ENCODE data around the gene SLC37A3. TPM values are rescaled to one million over a fixed set of nuclear protein-coding genes. Genes with fewer than 3 reads are reported as not detected.

Gene SLC37A3
- total and polyA plus RNA-seq, 2 donors (not counting 1 experiment from before 2014, with no cell fraction given): 9.1 to 20.1 TPM

- H3K4me1 Mint-ChIP-seq: no peaks in the 10 kb centered on the region
- H3K4me3 Mint-ChIP-seq: no peak overlapping the region
- 96% methylated on average over 5 of the region's 6 CpGs for WGBS (ENCODE audit: insufficient coverage)
- Histone ChIP-seq H3K4me3 (ENCODE audit: control extremely low read depth in 1 of 5, extremely low read depth in 1 of 5, insufficient read depth in 1 of 5, low read depth in 2 of 5, low read length in 4 of 5) (no peak overlapping the region), H4K20me1 (ENCODE audit: control insufficient read depth, insufficient read depth, low read length, poor library complexity, severe bottlenecking) (no peaks in the 10 kb centered on the region), H3K27me3 (replicated peaks in 1 of 4; ENCODE audit: control extremely low read depth in 1 of 4, control insufficient read depth in 3 of 4, insufficient read depth in 4 of 4, low read length in 3 of 4) (no peaks in the 10 kb centered on the region), H3K9ac (ENCODE audit: low read length) (no peak overlapping the region), H3K79me2 (ENCODE audit: control insufficient read depth, insufficient read depth, low read length) (no peaks in the 10 kb centered on the region), H2AFZ (ENCODE audit: insufficient read depth, low read depth, low read length, poor library complexity, severe bottlenecking) (no peak overlapping the region), H3K36me3 (replicated peaks in 1 of 2; ENCODE audit: control extremely low read depth in 1 of 2, control insufficient read depth in 1 of 2, extremely low read depth in 1 of 2, insufficient read depth in 2 of 2, low read length in 1 of 2) (no peaks in the 10 kb centered on the region), H3K27ac (ENCODE audit: low read length in 2 of 2) (no peak overlapping the region), H3K4me1 (ENCODE audit: control insufficient read depth in 2 of 2, insufficient read depth in 2 of 2, low read length in 2 of 2) (no peaks in the 10 kb centered on the region), H3K4me2 (replicated peaks; ENCODE audit: low read depth, low read length, poor library complexity, severe bottlenecking) (no peak overlapping the region), H3K9me3 (ENCODE audit: control extremely low read depth in 1 of 3, control insufficient read depth in 2 of 3, insufficient read depth in 1 of 3, low read length in 2 of 3) (no peaks in the 10 kb centered on the region)
- no peaks in the 10 kb centered on the region for H3K9me3 Mint-ChIP-seq (ENCODE audit: insufficient read depth)
- H3K27me3 Mint-ChIP-seq: no peaks in the 10 kb centered on the region
- ATAC-seq (ENCODE audit: low read depth) (no peak), DNase-seq (no peak)
- H3K27ac Mint-ChIP-seq: no peak overlapping the region
- ChIA-PET CTCF (no interaction called here), POLR2A (no interaction called here)
- intact Hi-C loops (cut with micrococcal nuclease): no loop called here
- no peak for TF ChIP-seq CTCF (IDR thresholded peaks at IDR 0.05)
- no peak for TF ChIP-seq EZH2 (IDR thresholded peaks at IDR 0.05; ENCODE audit: borderline replicate concordance, insufficient read depth, low read depth, low read length, poor library complexity, severe bottlenecking)
These were observed 27.8 kb upstream of the SLC37A3 start for GRCh38 chr7:140426130-140426529.

GRCh38 chr7:140425718-140426117, 27.4 kb upstream of the SLC37A3 start:
- Histone ChIP-seq H3K4me3 (ENCODE audit: control extremely low read depth in 1 of 5, extremely low read depth in 1 of 5, insufficient read depth in 1 of 5, low read depth in 2 of 5, low read length in 4 of 5) (no peak overlapping the region), H3K9me3 (ENCODE audit: control extremely low read depth in 1 of 3, control insufficient read depth in 2 of 3, insufficient read depth in 1 of 3, low read length in 2 of 3) (no peaks in the 10 kb centered on the region), H3K27ac (ENCODE audit: low read length in 2 of 2) (no peak overlapping the region), H4K20me1 (ENCODE audit: control insufficient read depth, insufficient read depth, low read length, poor library complexity, severe bottlenecking) (no peaks in the 10 kb centered on the region), H3K36me3 (replicated peaks in 1 of 2; ENCODE audit: control extremely low read depth in 1 of 2, control insufficient read depth in 1 of 2, extremely low read depth in 1 of 2, insufficient read depth in 2 of 2, low read length in 1 of 2) (no peaks in the 10 kb centered on the region), H3K79me2 (ENCODE audit: control insufficient read depth, insufficient read depth, low read length) (no peaks in the 10 kb centered on the region), H3K9ac (ENCODE audit: low read length) (no peak overlapping the region), H2AFZ (ENCODE audit: insufficient read depth, low read depth, low read length, poor library complexity, severe bottlenecking) (no peak overlapping the region), H3K4me2 (replicated peaks; ENCODE audit: low read depth, low read length, poor library complexity, severe bottlenecking) (no peak overlapping the region), H3K27me3 (replicated peaks in 1 of 4; ENCODE audit: control extremely low read depth in 1 of 4, control insufficient read depth in 3 of 4, insufficient read depth in 4 of 4, low read length in 3 of 4) (no peaks in the 10 kb centered on the region), H3K4me1 (ENCODE audit: control insufficient read depth in 2 of 2, insufficient read depth in 2 of 2, low read length in 2 of 2) (no peaks in the 10 kb centered on the region)
- DNase-seq (no peak), ATAC-seq (ENCODE audit: low read depth) (no peak)
- POLR2A ChIA-PET: no interaction called here
- Mint-ChIP-seq H3K4me1 (no peaks in the 10 kb centered on the region), H3K27ac (no peak overlapping the region), H3K4me3 (no peak overlapping the region), H3K27me3 (no peaks in the 10 kb centered on the region), H3K9me3 (ENCODE audit: insufficient read depth) (no peaks in the 10 kb centered on the region)
- 90% methylated on average over 11 of the region's 12 CpGs for WGBS (ENCODE audit: insufficient coverage)
- CTCF ChIA-PET: no interaction called here
- intact Hi-C loops (cut with micrococcal nuclease): no loop called here
- TF ChIP-seq EZH2 (IDR thresholded peaks at IDR 0.05; ENCODE audit: borderline replicate concordance, insufficient read depth, low read depth, low read length, poor library complexity, severe bottlenecking) (no peak), CTCF (IDR thresholded peaks at IDR 0.05) (no peak)

All from B cell (primary cell).